Naive B cell (primary cell): ENCODE measurements around the gene SSX4B. TPM values are rescaled to one million over a fixed set of nuclear protein-coding genes. Genes with fewer than 3 reads are reported as not detected.
"Not testable (repeated sequence)": the region's sequence is repeated elsewhere in the genome, so short reads cannot be mapped to it uniquely, and the experiment has no call there.

ENCODE experiments used
- ATAC-seq, 2 donors: fragments of 150-1000 bp; cut with Tn5 transposase; 2 replicates each; pipeline ENCODE4 v1.10.0; 2021; ENCODE audit warnings: low read depth in 2 of 2, mild to moderate bottlenecking in 2 of 2, moderate library complexity in 2 of 2
- DNase-seq: peaks from one replicate; pipeline ENCODE4 v3.0.0; 2022
- H3K27ac Mint-ChIP-seq, 6 donors: one replicate each; pipeline ENCODE4 v1.8.0; 2020 to 2022; ENCODE audit warnings: mild to moderate bottlenecking in 6 of 6, mixed read lengths in 6 of 6, moderate library complexity in 5 of 6, inconsistent platforms in 2 of 6
- H3K27me3 Mint-ChIP-seq, 3 donors: one replicate each; pipeline ENCODE4 v1.8.0; 2021 to 2022; ENCODE audit warnings: mixed read lengths in 3 of 3, mild to moderate bottlenecking in 1 of 3
- H3K36me3 Mint-ChIP-seq, 2 donors: one replicate each; pipeline ENCODE4 v1.8.0; 2020 to 2022; ENCODE audit warnings: mixed read lengths in 2 of 2, inconsistent platforms in 1 of 2, mild to moderate bottlenecking in 1 of 2
- H3K4me1 Mint-ChIP-seq, 3 donors: one replicate each; pipeline ENCODE4 v1.8.0; 2020 to 2022; ENCODE audit warnings: mixed read lengths in 3 of 3, inconsistent platforms in 1 of 3, mild to moderate bottlenecking in 1 of 3, moderate library complexity in 1 of 3
- H3K4me3 Mint-ChIP-seq, 8 donors: one replicate each; pipeline ENCODE4 v1.8.0; 2020 to 2022; ENCODE audit warnings: mild to moderate bottlenecking in 8 of 8, mixed read lengths in 8 of 8, moderate library complexity in 8 of 8, inconsistent platforms in 2 of 8
- H3K9me3 Mint-ChIP-seq, 7 donors: one replicate each; pipeline ENCODE4 v1.8.0; 2020 to 2022; ENCODE audit warnings: mixed read lengths in 7 of 7, mild to moderate bottlenecking in 5 of 7, inconsistent platforms in 2 of 7, moderate library complexity in 1 of 7
- polyA plus RNA-seq, 6 donors: library from polyadenylated mRNA; unstranded; fragments of 300-500 nt; fragmentation: Illumina TruSeq; gene quantifications; one replicate each; pipeline ENCODE4 v1.2.3, GENCODE V29; 2021; ENCODE audit warnings: low read depth in 6 of 6

The SSX4B gene
- polyA plus RNA-seq, 6 donors from 2014 or later: not detected

DNA sequence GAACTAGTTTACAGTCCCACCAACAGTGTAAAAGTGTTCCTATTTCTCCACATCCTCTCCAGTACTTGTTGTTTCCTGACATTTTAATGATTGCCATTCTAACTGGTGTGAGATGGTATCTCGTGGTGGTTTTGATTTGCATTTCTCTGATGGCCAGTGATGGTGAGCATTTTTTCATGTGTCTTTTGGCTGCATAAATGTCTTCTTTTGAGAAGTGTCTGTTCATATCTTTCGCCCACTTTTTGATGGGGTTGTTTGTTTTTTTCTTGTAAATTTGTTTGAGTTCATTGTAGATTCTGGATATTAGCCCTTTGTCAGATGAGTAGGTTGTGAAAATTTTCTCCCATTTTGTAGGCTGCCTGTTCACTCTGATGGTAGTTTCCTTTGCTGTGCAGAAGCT is 14.8 kb downstream of the SSX4B start:
- H3K27ac Mint-ChIP-seq, H3K27me3 Mint-ChIP-seq, DNase-seq, H3K4me1 Mint-ChIP-seq, H3K9me3 Mint-ChIP-seq, ATAC-seq, H3K4me3 Mint-ChIP-seq, H3K36me3 Mint-ChIP-seq: not testable (repeated sequence)

DNA sequence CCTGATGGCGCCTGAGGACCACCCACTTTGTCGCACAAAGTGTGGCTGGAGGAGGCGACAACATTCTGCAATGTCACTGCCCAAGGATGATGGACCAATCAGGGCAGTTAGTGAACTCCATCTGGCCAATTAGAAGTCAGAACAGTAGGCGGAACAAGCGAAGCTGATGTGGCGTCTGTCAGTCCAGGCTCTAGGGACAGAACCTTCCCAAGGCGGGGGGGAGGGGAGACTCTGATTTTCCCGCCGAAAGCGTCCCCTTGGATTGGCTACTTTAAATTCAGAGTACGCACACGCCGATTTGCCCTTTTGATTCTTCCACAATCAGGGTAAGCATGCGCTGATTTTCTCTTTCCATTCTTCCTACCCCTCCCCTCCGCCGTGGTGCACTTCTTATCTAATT is 28.5 kb downstream of the SSX4B start, which contains the start of gene SSX4:
SSX4 (plus strand) TSS at position 301 of the 400 bp plus-strand sequence. CDS start 515 bp downstream, outside the sequence.
- not testable (repeated sequence) for H3K36me3 Mint-ChIP-seq, DNase-seq, H3K27me3 Mint-ChIP-seq, H3K4me1 Mint-ChIP-seq, ATAC-seq, H3K27ac Mint-ChIP-seq, H3K4me3 Mint-ChIP-seq, H3K9me3 Mint-ChIP-seq

DNA sequence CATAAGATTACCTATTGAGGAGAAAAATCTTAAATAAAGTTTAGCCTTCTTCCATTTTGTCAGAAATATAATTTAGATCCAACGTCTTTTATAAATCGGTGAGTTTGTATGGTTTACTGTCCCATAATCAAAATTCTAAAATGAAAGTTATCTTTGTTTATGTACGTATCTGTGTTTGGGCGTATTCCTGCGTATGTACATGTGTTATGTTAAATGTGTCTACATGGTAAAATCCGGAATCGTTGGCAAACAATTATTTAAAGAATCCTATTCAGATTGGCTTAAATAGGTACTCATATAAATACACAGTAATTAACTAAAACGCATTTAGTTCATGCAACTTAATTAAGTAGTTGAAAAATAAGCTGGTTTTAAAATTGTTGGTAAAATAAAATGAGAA is 41.4 kb downstream of the SSX4B start:
- H3K4me3 Mint-ChIP-seq, DNase-seq, H3K27me3 Mint-ChIP-seq, H3K27ac Mint-ChIP-seq, H3K9me3 Mint-ChIP-seq, H3K36me3 Mint-ChIP-seq, H3K4me1 Mint-ChIP-seq, ATAC-seq: not testable (repeated sequence)

DNA sequence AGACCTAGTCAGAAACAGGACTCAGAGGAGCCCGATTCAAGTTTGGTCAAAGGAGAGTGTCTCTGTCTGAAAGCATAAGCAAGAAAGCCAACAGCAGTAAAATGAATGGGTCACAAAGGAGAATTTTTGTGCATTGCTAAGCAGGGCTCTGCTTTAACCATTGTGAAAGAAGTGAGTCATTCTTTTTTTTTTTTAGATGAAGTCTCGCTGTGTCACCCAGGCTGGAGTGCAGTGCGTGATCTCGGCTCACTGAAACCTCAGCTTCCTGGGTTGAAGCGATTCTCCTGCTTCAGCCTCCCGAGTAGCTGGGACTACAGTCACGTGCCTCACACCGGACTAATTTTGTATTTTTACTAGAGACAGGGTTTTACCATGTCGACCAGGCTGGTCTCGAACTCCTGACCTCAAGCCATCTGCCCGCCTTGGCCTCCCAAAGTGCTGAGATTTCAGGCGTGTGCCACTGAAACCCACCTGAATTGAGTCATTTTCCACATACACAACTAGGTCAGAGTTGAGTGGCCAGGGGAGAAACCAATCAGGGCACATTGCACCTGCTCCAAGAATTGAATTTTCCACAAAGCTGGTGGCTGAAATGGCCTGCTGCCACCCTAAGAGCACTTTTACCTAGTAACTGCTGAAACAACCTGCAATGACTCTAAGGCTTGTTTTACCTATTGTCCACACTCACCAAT is 43.9 kb downstream of the SSX4B start:
- not testable (repeated sequence) for H3K27ac Mint-ChIP-seq, H3K27me3 Mint-ChIP-seq, DNase-seq, ATAC-seq, H3K4me1 Mint-ChIP-seq, H3K36me3 Mint-ChIP-seq, H3K4me3 Mint-ChIP-seq, H3K9me3 Mint-ChIP-seq

DNA sequence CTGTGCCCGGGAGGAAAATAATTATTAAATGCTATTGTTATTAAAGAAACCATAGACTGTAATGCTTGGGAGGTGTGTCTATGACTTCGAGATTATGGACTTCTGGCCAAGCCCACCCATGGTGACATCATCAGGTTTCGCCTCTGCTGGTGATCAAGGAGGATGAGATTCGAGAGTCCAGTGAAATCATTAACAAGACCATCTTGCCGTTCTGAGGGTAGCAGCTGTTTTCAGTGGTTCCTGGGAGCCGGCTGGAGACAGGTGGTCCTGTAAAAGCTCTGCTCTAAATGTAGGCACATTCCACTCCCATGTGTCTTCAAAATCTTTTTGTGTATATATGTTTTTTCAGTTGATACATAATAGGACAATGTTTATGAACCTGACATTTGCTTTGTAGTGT is 52.5 kb downstream of the SSX4B start:
- not testable (repeated sequence) for H3K27me3 Mint-ChIP-seq, DNase-seq, ATAC-seq, H3K9me3 Mint-ChIP-seq, H3K27ac Mint-ChIP-seq, H3K36me3 Mint-ChIP-seq, H3K4me1 Mint-ChIP-seq
- peak overlapping the region in 1 of 8 donors; percentile 47 for H3K4me3 Mint-ChIP-seq

DNA sequence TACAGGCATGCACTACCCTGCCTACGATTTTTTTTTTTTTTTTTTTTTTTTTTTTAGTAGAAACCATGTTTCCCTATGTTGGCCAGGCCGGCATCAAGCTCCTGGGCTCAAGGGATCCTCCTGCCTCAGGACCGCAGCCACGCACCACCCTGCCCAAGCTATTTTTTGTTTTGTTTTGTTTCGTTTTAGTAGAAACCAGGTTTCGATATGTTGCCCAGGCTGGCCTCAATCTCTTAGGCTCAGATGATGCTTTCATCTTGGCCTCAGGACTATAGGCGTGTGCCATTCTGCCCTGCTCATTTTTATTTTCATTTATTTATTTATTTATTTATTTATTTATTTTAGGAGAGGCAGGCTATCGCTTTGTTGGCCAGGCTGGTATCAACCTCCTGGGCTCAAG is 54.1 kb downstream of the SSX4B start:
- no peak for ATAC-seq
- H3K27me3 Mint-ChIP-seq: no peaks in the 10 kb centered on the region
- no peaks in the 10 kb centered on the region for H3K4me1 Mint-ChIP-seq
- no peak overlapping the region for H3K4me3 Mint-ChIP-seq
- H3K9me3 Mint-ChIP-seq: peaks cover 0 to 10% (median 0%) of the 10 kb centered on the region in 7 donors
- H3K36me3 Mint-ChIP-seq: no peaks in the 10 kb centered on the region
- DNase-seq: no peak
- H3K27ac Mint-ChIP-seq: no peak overlapping the region

DNA sequence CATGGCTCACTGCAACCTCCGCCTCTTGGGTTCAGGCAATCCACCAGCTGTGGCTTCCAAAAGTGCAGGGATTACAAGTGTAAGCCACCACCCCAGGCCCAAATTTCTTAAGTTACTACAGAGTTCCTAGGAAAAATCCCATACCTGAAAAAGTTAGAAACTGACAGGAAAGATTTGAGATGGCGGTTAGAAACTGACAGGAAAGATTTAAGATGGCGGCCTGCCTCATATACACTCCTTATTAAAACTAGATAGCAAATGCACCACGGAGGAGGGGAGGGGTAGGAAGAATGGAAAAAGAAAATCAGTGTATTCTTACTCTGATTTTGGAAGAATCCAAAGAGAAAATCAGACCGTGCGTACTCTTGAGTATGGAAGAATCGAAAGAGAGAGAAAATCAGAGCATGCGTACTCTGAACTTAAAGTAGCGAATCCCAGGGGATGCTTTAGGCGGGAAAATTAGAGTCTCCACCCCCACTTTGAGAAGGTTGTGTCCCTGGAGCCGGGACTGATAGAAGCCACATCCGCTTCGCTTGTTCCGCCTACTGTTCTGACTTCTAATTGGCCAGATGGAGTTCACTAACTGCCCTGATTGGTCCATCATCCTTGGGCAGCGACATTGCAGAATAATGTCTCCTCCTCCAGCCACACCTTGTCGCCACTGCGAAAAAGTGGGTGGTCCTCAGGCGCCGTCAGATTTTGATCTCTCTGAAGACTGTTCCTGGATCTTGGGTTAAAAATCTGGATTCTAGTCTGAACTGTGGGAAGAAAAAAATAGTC is 55.3 kb downstream of the SSX4B start, which contains the start of gene SSX3:
SSX3 (minus strand) TSS at position 389 of the 780 bp plus-strand sequence. CDS start 1,454 bp downstream, outside the sequence.
- not testable (repeated sequence) for ATAC-seq, DNase-seq, H3K4me3 Mint-ChIP-seq, H3K27me3 Mint-ChIP-seq, H3K9me3 Mint-ChIP-seq, H3K36me3 Mint-ChIP-seq, H3K27ac Mint-ChIP-seq, H3K4me1 Mint-ChIP-seq

Other genes starting within 250 kb of the SSX4B start
- gene SSX5, start 215.2 kb downstream of the SSX4B start, polyA plus RNA-seq: not detected
- not detected for gene SSX1, start 156.6 kb downstream of the SSX4B start, polyA plus RNA-seq
- not detected for gene SSX3, start 55.3 kb downstream of the SSX4B start, polyA plus RNA-seq
- not detected for gene SSX4, start 28.4 kb downstream of the SSX4B start, polyA plus RNA-seq
- 10 to 100 TPM in 1 of 6 donors, 1 to 10 TPM in 5; 6.4 to 11.8 (median 8.5) TPM for gene SLC38A5, start 58.3 kb upstream of the SSX4B start, polyA plus RNA-seq
- gene FTSJ1, start 64.2 kb upstream of the SSX4B start, polyA plus RNA-seq: 10 to 100 TPM; 45.1 to 72.0 (median 57.5) TPM
- 10 to 100 TPM in 3 of 6 donors, 1 to 10 TPM in 3; 1.5 to 12.2 (median 9.0) TPM for gene PORCN, start 97.0 kb upstream of the SSX4B start, polyA plus RNA-seq
- 10 to 100 TPM; 54.3 to 83.5 (median 64.1) TPM for gene EBP, start 109.8 kb upstream of the SSX4B start, polyA plus RNA-seq
- gene TBC1D25, start 127.8 kb upstream of the SSX4B start, polyA plus RNA-seq: 10 to 100 TPM; 14.5 to 24.4 (median 21.2) TPM
- 100 to 1,000 TPM; 231 to 340 (median 264) TPM for gene RBM3, start 162.5 kb upstream of the SSX4B start, polyA plus RNA-seq
- gene WDR13, start 185.5 kb upstream of the SSX4B start, polyA plus RNA-seq: 10 to 100 TPM; 54.4 to 85.0 (median 61.3) TPM